H1 (cell line): ENCODE data around the gene MYLK3. TPM values are rescaled to one million over a fixed set of nuclear protein-coding genes. Genes with fewer than 3 reads are reported as not detected.

Experiments
- BRCA1 ChIP-seq: IDR thresholded peaks from 2 replicates; pipeline ENCODE4 v1.6.1; 2012; ENCODE audit warnings: low read depth, low read length, improper control_type of control experiment
- CHD7 ChIP-seq: fragments of 300-600 bp; sonication (generic); IDR thresholded peaks from 2 replicates; pipeline ENCODE4 v1.7.1; 2012; ENCODE audit warnings: low read length, moderate library complexity, mild to moderate bottlenecking, inconsistent platforms; ENCODE audit not compliant: insufficient replicate concordance
- CREB1 ChIP-seq: IDR thresholded peaks from 2 replicates; pipeline ENCODE4 v1.6.1; 2012; ENCODE audit warnings: inconsistent platforms
- EZH2 ChIP-seq: fragments of 200-600 bp; sonication (generic); IDR thresholded peaks from 2 replicates; pipeline ENCODE4 v1.7.1; 2012; ENCODE audit warnings: low read depth, mild to moderate bottlenecking, moderate library complexity, low read length, inconsistent platforms; ENCODE audit not compliant: severe bottlenecking
- FOSL1 ChIP-seq: IDR thresholded peaks from 2 replicates; pipeline ENCODE4 v1.6.1; 2011; ENCODE audit warnings: mild to moderate bottlenecking, low read depth, low read length, moderate library complexity; ENCODE audit not compliant: insufficient read depth
- JUN ChIP-seq: IDR thresholded peaks from 2 replicates; pipeline ENCODE4 v1.6.1; 2011; ENCODE audit warnings: low read depth, mild to moderate bottlenecking, improper control_type of control experiment, low read length
- KDM1A ChIP-seq: fragments of 200-600, 300-600 bp; sonication (generic); IDR thresholded peaks from 2 replicates; pipeline ENCODE4 v1.7.1; 2016; ENCODE audit warnings: mild to moderate bottlenecking, low read length, borderline replicate concordance
- SIX5 ChIP-seq: IDR thresholded peaks from 2 replicates; pipeline ENCODE4 v1.6.1; 2011; ENCODE audit warnings: mild to moderate bottlenecking, low read depth, low read length
- SP2 ChIP-seq: IDR thresholded peaks from 2 replicates; pipeline ENCODE4 v1.6.1; 2012; ENCODE audit warnings: mild to moderate bottlenecking, low read length, inconsistent platforms
- SP4 ChIP-seq: IDR thresholded peaks from 2 replicates; pipeline ENCODE4 v1.6.1; 2012; ENCODE audit warnings: low read length, inconsistent platforms
- SRF ChIP-seq: IDR thresholded peaks from 2 replicates; pipeline ENCODE4 v1.6.1; 2011; ENCODE audit warnings: mild to moderate bottlenecking, low read depth, low read length, moderate library complexity
- polyA plus RNA-seq, 7 experiments: library from polyadenylated mRNA; depleted of rRNA in 3 of 7; stranded (reverse) in 5 of 7; unstranded in 2 of 7; fragments of >200 nt in 5 of 7; fragments of 200-250 nt in 2 of 7; gene quantifications; 1 replicate in 5 of 7; 2 replicates in 1 of 7; 4 replicates in 1 of 7; pipeline versions ENCODE4 v1.2.1 to v1.2.3, GENCODE V29; 2011 to 2013; ENCODE audit warnings: missing spikeins in 2 of 7, mixed read lengths in 2 of 7
- total RNA-seq: library from RNA; stranded (reverse); fragmentation: NEBNext Ultra II Directional; extraction: Animal tissue kit (Norgen Biotek cat#: 25700); gene quantifications from 2 replicates; pipeline ENCODE4 v1.2.1, GENCODE V29; 2021

Gene MYLK3
- total and polyA plus RNA-seq, 2 of the 8 experiments (the other 6 are each of a cell fraction or from before 2014, with no cell fraction given) = 0.14 to 0.35 TPM

- TF ChIP-seq CHD7 (no peak), BRCA1 (no peak), JUN (no peak), KDM1A (no peak), CREB1 (peak; percentile 51), SP2 (peak; percentile 57), EZH2 (no peak), SIX5 (no peak), SRF (no peak), SP4 (no peak; the same call in 1 of the 2 replicates), FOSL1 (no peak)
Measured at GRCh38 chr16:46689365-46690280, 58.5 kb downstream of the MYLK3 start, which contains the start of gene ORC6 (continued).
